Esophagus (tissue), 2 donors: ENCODE measurements around the gene SURF6. TPM values are rescaled to one million over a fixed set of nuclear protein-coding genes. Genes with fewer than 3 reads are reported as not detected.

Experiments used
- H3K27ac ChIP-seq, 2 donors: one replicate each; pipeline ENCODE4 v1.5.1; 2013; ENCODE audit warnings: low read depth in 2 of 2, mild to moderate bottlenecking in 2 of 2, inconsistent platforms in 1 of 2, low read length in 1 of 2, moderate library complexity in 1 of 2
- H3K27me3 ChIP-seq, 2 donors: one replicate each; pipeline ENCODE4 v1.6.1; 2013; ENCODE audit warnings: low read length in 2 of 2, control low read depth in 1 of 2, mild to moderate bottlenecking in 1 of 2; ENCODE audit not compliant: insufficient read depth in 2 of 2, control insufficient read depth in 1 of 2
- H3K36me3 ChIP-seq, 2 donors: one replicate each; pipeline ENCODE4 v1.6.1; 2013; ENCODE audit warnings: low read length in 1 of 2; ENCODE audit not compliant: control insufficient read depth in 2 of 2, insufficient read depth in 2 of 2
- H3K4me1 ChIP-seq, 2 donors: one replicate each; pipeline ENCODE4 v1.6.1; 2013; ENCODE audit warnings: low read length in 1 of 2; ENCODE audit not compliant: control insufficient read depth in 2 of 2, insufficient read depth in 2 of 2
- H3K4me3 ChIP-seq, 2 donors: one replicate each; pipeline ENCODE4 v1.5.1; 2013; ENCODE audit warnings: low read length in 2 of 2, mild to moderate bottlenecking in 2 of 2, low read depth in 1 of 2, moderate library complexity in 1 of 2
- H3K9me3 ChIP-seq, 2 donors: one replicate each; pipeline ENCODE4 v1.6.1; 2013; ENCODE audit warnings: mild to moderate bottlenecking in 2 of 2, low read depth in 1 of 2, low read length in 1 of 2, moderate library complexity in 1 of 2; ENCODE audit not compliant: control insufficient read depth in 2 of 2, insufficient read depth in 1 of 2
- WGBS, 2 donors: extraction: QIAGEN DNeasy Blood & Tissue Kit; methylation state at CpG; one replicate each; pipeline ENCODE4 v1.1.7; 2013; 5-methylcytosine and 5-hydroxymethylcytosine counted together
- polyA plus RNA-seq, 2 donors: library from polyadenylated mRNA; stranded (reverse); fragments of 200-250 nt; gene quantifications; one replicate each; pipeline ENCODE4 v1.2.3, GENCODE V29; 2013
- donor health status: healthy with polysubstance abuse.
- donor health status: Bipolar disorder and iron deficiency.

SURF6 gene
- polyA plus RNA-seq = 10 to 100 TPM; 17.0 to 21.7 TPM

DNA sequence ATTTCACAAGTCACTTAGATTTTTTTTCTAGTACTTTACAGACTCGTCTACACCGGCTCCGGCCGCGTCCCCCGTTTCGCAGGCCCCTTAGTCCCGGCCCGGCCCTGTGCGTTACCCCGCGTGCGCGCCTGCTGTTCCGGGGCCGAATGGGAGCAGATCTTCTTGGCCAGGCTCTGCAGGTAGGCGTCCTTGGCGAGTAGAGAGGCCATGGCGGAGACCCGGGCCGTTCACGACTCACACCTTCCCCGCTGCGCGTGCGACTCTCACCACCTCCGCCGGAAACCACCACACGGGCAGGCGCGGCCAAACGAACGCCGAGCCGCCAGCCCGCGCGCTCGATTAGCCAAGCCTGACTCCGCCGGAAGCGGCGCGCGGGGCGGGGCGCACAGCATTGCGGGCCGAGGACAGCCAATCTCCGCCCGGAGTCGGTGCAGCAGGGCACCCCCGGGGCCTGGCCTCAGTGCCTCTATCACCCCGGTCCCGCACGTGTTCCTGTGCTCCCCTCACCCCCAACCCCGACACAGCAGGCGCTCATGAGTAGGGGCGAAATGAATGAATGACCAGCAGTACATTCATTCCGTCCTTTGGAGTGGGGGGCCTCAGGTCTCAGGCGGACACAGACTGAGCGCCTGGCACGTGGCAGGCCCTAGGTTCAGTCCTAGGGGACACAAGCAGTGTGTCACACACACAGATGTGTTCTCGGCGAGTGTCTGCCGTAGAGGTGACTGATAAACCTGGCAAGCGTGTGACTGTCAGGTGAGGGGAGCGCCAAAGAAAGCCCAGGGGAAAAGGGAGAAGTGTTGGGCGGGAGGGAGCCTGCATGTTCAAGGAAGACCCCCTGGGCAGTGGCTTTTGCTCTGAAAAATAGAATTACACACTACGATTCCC lies at the start of gene SURF6:
TSS of gene SURF6 (minus strand) at position 265 of the 888 bp plus-strand sequence. CDS start at position 209, 56 bp downstream.
- H3K4me1 ChIP-seq = peaks cover 3 to 11% of the 10 kb centered on the region in 2 donors
- H3K27ac ChIP-seq = peak within 1 kb of the TSS; percentile 64 to 87
- H3K27me3 ChIP-seq = no peaks in the 10 kb centered on the region
- H3K4me3 ChIP-seq = peak within 1 kb of the TSS; percentile 84
- WGBS, 2 donors = 5% methylated on average over 64 to 70 of the region's 70 CpGs
- H3K9me3 ChIP-seq = no peaks in the 10 kb centered on the region
- H3K36me3 ChIP-seq = peaks cover 30 to 42% of the 10 kb centered on the region in 2 donors

- WGBS, 2 donors = 80% methylated on average over 14 of the region's 14 CpGs
- Histone ChIP-seq H3K4me3 (no peak overlapping the region), H3K27ac (no peak overlapping the region), H3K4me1 (peaks cover 0 to 4% of the 10 kb centered on the region in 2 donors), H3K9me3 (peaks cover 0 to 3% of the 10 kb centered on the region in 2 donors), H3K27me3 (no peaks in the 10 kb centered on the region), H3K36me3 (no peaks in the 10 kb centered on the region)
Observed at GRCh38 chr9:133385452-133385851, 49.5 kb upstream of the SURF6 start.

GRCh38 chr9:133384736-133385321 lies 48.8 kb upstream of the SURF6 start:
- no peak overlapping the region for H3K27ac ChIP-seq
- 88% methylated on average over 17 of the region's 17 CpGs for WGBS, 2 donors

GRCh38 chr9:133383438-133383837 lies 47.5 kb upstream of the SURF6 start:
- Histone ChIP-seq H3K27ac (no peak overlapping the region), H3K36me3 (no peaks in the 10 kb centered on the region), H3K4me3 (no peak overlapping the region), H3K4me1 (peaks cover under 1 to 12% of the 10 kb centered on the region in 2 donors), H3K27me3 (no peaks in the 10 kb centered on the region), H3K9me3 (peaks cover 0 to 3% of the 10 kb centered on the region in 2 donors)
- 86 to 93% methylated on average over 3 of the region's 3 CpGs for WGBS, 2 donors

More at GRCh38 chr9:133384736-133385321, 48.8 kb upstream of the SURF6 start:
- Histone ChIP-seq H3K9me3 (peaks cover 0 to 3% of the 10 kb centered on the region in 2 donors), H3K4me3 (no peak overlapping the region), H3K36me3 (no peaks in the 10 kb centered on the region), H3K4me1 (peaks cover 0 to 4% of the 10 kb centered on the region in 2 donors), H3K27me3 (no peaks in the 10 kb centered on the region)

GRCh38 chr9:133382507-133383141 lies 46.6 kb upstream of the SURF6 start:
- Histone ChIP-seq H3K4me1 (peaks cover 6 to 16% of the 10 kb centered on the region in 2 donors), H3K27me3 (no peaks in the 10 kb centered on the region), H3K36me3 (no peaks in the 10 kb centered on the region), H3K9me3 (peaks cover 0 to 3% of the 10 kb centered on the region in 2 donors), H3K27ac (no peak overlapping the region), H3K4me3 (no peak overlapping the region)
- 88 to 89% methylated on average over 4 of the region's 4 CpGs for WGBS, 2 donors

DNA sequence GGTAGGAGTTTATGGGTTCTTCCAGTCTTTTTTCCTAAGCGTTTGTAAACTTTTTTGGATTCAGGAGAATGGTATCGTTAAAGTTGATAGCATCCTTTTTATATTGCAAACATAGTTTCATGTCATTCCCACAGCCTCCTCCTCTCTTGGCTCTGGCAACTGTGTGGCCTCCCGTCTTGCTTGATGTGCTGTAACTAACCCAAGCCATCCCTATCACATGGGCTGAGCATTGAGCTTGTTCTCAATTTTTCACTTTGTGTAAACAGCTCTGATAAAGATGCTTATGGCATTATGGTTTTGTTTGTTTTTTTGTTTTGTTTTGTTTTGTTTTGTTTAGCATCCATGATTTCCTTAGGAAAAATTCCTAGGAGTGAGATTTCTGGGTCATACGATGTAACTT lies 44.7 kb upstream of the SURF6 start:
- no peaks in the 10 kb centered on the region for H3K27me3 ChIP-seq
- peaks cover 0 to 3% of the 10 kb centered on the region in 2 donors for H3K9me3 ChIP-seq
- peaks cover 6 to 12% of the 10 kb centered on the region in 2 donors for H3K4me1 ChIP-seq
- H3K36me3 ChIP-seq = no peaks in the 10 kb centered on the region
- H3K27ac ChIP-seq = no peak overlapping the region
- WGBS, 2 donors = 85 to 88% methylated on average over 4 of the region's 4 CpGs
- no peak overlapping the region for H3K4me3 ChIP-seq

DNA sequence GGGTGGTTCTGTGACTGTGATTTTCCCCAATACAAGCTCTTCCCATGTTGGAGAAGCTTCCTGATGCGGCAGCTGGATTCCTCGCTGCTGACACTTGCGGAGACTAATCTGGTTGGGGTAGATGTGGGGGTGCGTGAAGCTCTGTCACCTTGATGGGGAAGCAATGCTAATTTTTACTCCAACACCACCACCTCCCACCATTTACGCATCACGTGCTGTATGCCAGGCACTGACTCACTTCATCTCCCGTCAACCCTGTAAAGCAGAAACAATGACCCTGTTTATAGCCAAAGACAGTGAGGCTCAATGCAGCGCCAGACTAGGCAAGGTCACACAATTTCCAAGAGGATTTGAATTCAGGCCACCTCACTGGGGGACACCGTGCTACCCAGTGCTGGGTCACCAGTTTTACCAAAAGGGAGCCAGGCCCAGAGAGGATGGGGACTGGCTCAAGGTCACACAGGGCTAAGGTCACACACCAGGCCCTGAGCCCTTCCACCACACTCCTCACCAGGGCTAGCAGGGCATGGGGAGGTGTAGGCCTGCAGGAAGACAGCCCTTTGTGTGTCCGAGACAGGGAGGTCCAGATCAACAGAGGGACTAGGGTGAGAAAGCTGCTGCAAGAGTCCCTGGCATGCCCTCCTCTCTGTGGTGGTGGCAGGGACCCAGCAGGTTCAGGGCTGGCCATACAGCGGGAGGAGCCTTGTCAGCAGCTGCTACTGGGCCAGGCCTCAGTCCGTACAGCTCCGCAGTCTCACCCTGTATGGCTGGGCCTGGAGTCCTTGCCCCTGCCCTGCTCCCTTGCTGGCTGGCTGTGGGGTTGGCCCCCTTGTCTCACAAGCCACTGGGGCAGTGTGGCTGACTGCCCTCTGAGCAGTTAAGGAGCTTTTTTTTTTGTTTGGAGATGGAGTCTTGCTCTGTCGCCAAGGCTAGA lies 43.4 kb upstream of the SURF6 start:
- H3K4me1 ChIP-seq = peaks cover 6 to 12% of the 10 kb centered on the region in 2 donors
- H3K4me3 ChIP-seq = no peak overlapping the region
- H3K27ac ChIP-seq = peak overlapping the region in 1 of 2 donors; percentile 69
- no peaks in the 10 kb centered on the region for H3K36me3 ChIP-seq
- H3K27me3 ChIP-seq = no peaks in the 10 kb centered on the region
- peaks cover 0 to 3% of the 10 kb centered on the region in 2 donors for H3K9me3 ChIP-seq
- 85 to 89% methylated on average over 14 of the region's 14 CpGs for WGBS, 2 donors

GRCh38 chr9:133378408-133378962 lies 42.5 kb upstream of the SURF6 start:
- Histone ChIP-seq H3K27ac (peak overlapping the region in 1 of 2 donors; percentile 69), H3K36me3 (no peaks in the 10 kb centered on the region), H3K27me3 (no peaks in the 10 kb centered on the region), H3K4me1 (peaks cover 6 to 12% of the 10 kb centered on the region in 2 donors), H3K4me3 (no peak overlapping the region), H3K9me3 (peaks cover 0 to 3% of the 10 kb centered on the region in 2 donors)
- WGBS, 2 donors = 71 to 85% methylated on average over 1 of the region's 1 CpG
